ENCODE data around the gene CSDE1.
"Not testable (repeated sequence)": the region's sequence is repeated elsewhere in the genome, so short reads cannot be mapped to it uniquely, and the experiment has no call there.

DNA sequence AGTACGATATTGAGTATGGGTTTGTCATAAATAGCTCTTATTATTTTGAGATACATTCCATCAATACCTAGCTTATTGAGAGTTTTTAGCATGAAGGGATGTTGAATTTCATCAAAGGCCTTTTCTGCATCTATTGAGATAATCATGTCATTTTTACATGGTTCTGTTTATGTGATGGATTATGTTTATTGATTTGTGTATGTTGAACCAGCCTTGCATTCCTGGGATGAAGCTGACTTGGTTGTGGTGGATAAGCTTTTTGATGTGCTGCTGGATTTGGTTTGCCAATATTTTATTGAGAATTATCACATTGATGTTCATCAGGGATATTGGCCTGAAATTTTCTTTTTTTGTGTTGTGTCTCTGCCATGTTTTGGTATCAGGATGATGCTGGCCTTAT lies 28.7 kb upstream of the CSDE1 start:
- TF ChIP-seq CTCF, POLR2A (IDR thresholded peaks at IDR 0.05): not testable (repeated sequence)

Measured in lower leg skin (tissue), 3 donors.